ENCODE measurements around the gene ZNF333.
"Not testable (repeated sequence)": the region's sequence is repeated elsewhere in the genome, so short reads cannot be mapped to it uniquely, and the experiment has no call there.

GRCh38 chr19:14778110-14778845 lies 88.4 kb downstream of the ZNF333 start, which contains the start of gene ADGRE2:
- TF ChIP-seq CTCF, EP300, POLR2A (IDR thresholded peaks at IDR 0.05): not testable (repeated sequence)

All from ovary (tissue), 3 donors.